GOT3 (cell line): ENCODE measurements around the gene OPN1MW.
"Not testable (repeated sequence)": the region's sequence is repeated elsewhere in the genome, so short reads cannot be mapped to it uniquely, and the experiment has no call there.

Experiments used
- DNase-seq: peaks from one replicate; lab custom pipeline; 2025; ENCODE audit warnings: mixed read lengths; lab: John Stamatoyannopoulos, UW

Gene OPN1MW

DNA sequence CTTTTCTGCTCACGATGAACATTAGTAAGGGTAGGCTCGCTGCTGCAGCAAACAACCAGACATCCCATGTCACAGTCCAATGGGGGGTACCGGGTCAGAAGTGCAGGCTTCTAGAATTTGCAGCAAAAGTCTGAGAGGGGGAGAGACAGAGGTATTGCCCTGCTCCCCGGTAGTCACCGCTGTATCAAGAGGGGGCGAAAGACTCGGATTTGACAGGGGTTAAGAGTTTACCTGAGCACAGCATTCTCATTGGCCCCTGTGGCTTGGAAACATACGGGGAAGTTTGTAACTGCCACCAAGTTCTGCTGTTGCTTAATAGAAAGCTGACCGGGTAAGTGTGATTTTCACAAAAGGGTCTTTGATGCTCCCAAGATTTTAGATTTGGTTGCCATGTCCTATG lies 28.7 kb downstream of the OPN1MW start:
- not testable (repeated sequence) for DNase-seq

DNA sequence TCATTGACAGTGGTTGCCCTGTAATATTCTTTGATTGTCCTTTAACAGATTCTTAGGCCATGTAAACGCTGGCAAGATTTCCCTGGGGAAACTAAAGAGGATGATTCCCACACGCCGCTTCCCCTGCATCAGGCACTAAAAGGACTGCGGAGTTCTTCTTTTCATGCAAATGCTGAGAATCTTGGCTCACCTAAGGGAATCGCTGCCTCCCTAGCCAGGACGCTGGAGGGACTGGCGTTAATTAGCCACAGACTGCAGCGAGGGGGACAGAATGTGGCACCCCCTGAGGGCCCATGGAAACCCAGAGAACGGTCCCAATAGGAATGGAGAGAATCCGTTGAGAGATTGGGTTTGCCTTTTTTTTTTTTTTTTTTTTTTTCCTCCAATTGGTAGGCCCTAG lies 29.1 kb downstream of the OPN1MW start:
- not testable (repeated sequence) for DNase-seq

DNA sequence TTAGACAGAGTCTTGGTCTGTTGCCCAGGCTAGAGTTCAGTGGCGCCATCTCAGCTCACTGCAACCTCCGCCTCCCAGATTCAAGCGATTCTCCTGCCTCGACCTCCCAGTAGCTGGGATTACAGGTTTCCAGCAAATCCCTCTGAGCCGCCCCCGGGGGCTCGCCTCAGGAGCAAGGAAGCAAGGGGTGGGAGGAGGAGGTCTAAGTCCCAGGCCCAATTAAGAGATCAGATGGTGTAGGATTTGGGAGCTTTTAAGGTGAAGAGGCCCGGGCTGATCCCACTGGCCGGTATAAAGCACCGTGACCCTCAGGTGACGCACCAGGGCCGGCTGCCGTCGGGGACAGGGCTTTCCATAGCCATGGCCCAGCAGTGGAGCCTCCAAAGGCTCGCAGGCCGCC lies 37.1 kb downstream of the OPN1MW start, which contains the start of gene OPN1MW2:
Gene OPN1MW2 (plus strand): TSS at position 301 of the 400 bp plus-strand sequence. CDS start 60 bp downstream, at position 361.
- not testable (repeated sequence) for DNase-seq

DNA sequence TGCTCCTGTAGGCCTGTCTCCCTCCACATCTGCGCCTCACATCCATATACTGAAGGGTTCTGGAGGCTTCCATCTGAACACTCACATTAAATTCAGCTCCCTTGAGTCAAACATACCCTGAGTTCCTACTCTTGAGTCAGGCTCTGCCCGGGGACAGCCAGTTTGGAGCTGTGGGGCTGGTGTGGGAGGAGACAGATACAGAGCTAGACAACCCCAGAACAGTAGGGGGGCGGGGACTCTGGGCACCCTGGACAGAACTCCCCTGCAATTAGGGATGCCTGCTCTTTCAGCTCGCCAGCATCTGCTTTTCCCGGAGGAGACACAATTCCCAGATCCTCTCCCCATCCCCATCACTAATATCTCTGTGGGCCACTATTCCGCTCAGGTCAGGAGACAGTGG lies 42.9 kb downstream of the OPN1MW start:
- DNase-seq: not testable (repeated sequence)

DNA sequence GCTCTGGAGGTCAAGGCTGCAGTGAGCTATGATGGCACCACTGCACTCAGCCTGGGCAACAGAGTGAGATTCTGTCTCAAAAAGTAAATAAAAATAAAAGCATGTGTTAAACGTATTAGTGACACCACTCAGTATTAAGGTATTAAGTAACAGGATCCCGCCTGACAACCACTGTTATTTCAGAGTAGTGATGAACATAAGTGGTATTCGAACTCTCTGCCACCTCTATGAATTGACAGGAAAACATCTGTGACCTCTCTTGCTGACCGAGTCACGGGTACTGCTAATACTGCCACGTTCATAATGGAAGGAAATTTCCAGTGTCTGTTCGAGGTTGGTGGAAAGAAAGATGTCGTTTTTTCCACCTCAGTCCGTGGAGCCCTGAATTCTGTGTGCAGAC lies 44.3 kb downstream of the OPN1MW start:
- DNase-seq: not testable (repeated sequence)

DNA sequence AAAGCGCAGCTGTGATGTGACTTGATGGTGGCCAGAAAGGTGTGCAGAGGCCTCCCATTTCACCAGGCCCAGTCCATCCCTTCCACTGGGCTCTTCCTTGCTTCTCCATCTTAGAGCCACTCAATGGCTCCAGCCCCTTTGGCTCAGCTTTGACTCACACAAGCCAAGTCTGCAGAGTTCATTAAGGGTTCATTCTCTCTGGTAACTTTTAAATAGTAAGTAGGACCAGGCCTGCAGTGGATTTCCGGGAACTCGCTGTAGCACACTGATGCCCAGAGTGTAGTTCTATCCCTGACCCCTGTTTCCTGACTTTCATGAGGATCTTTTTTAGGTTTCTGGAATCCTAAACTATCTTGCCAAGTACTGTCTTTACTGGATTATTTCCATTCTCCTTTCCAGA lies 49.0 kb downstream of the OPN1MW start:
- DNase-seq: not testable (repeated sequence)

DNA sequence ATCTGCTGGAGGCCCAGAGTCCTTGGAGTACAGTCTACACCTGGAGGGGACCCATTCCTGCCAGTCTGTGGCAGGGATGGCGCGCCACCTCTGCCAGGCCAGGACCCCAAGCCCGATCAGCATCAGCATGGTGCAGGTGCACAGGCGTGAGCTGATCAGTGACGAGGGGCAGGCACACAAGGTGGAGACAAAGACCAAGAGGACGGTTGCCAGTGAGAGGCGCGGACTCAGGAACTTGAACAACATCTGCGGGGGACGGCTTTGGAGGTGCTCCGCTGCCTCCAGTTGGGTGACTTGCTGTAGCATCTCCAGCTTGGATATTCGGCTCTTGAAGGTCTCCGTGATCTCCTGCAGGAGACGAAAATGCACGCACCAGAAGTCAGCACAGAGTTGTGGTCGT lies 51.2 kb downstream of the OPN1MW start:
- not testable (repeated sequence) for DNase-seq

DNA sequence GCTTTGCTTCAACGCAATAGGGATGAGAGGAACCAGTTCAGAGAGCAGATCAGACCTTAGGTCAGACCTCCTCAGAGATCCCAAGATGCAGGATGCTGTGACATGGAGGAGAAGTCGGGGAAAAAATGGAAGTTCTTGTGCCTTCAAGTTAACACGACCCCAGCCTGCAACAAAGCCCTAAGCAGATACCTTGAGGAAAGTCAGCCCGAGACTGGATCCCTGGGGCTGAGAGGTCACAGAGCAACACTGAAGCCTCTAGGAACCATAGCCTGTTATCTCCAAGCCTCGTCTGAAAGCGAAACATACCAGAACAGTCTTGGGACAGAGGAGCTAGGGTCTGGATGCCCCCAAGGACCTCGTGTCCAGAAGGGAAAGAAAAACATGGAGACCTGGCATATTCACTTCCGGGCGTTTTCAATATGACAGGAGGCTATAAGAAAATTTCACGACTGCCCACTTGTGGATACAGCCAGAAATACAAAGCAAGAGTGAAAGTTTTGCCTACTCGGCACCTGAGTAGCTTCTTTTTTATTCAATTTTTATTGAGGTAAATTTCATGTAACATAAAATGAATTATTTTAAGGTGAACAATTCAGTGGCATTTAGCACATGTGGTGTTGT lies 56.7 kb downstream of the OPN1MW start:
- not testable (repeated sequence) for DNase-seq

DNA sequence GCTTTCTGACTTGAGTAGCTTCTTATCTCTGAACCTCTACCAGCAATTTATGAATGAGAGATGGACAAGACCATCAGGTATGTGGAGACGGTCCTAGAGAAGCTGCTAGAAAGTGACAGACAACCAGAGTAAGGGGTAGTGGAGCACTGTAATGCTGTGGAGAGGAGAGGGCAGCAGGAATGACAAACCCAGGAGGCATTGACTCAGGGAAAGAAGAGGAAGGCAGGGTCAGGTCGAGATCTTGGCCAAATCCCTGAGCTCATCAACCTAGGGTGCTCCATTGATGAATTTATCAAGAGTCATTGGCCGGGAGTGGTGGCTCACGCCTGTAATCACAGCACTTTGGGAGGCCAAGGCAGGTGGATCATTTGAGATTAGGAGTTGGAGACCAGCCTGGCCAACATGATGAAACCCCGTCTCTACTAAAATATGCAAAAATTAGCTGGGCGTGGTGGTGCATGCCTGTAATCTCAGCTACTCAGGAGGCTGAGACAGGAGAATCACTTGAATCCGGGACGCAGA lies 57.6 kb downstream of the OPN1MW start:
- DNase-seq: not testable (repeated sequence)
